Thyroid gland (tissue), 4 donors: Measurements from ENCODE around the gene CD300LG.

Experiments used
- POLR2A ChIP-seq, 2 donors: fragments of 450-650 bp; IDR thresholded peaks; one replicate each; pipeline ENCODE4 v1.6.1; 2017; ENCODE audit warnings: antibody characterized with exemption in 2 of 2, mild to moderate bottlenecking in 2 of 2, moderate library complexity in 1 of 2
- TF ChIP-seq, protein P1 (sequence below), 6 experiments: fragments of 200-600 bp in 3 of 6; fragments of 450-650 bp in 3 of 6; sonication (generic) in 3 of 6; IDR thresholded peaks; one replicate each; pipeline ENCODE4 v1.5.1; 2016 to 2019; ENCODE audit warnings: antibody characterized with exemption in 6 of 6, mild to moderate bottlenecking in 2 of 6, inconsistent platforms in 1 of 6, moderate library complexity in 1 of 6

DNA sequence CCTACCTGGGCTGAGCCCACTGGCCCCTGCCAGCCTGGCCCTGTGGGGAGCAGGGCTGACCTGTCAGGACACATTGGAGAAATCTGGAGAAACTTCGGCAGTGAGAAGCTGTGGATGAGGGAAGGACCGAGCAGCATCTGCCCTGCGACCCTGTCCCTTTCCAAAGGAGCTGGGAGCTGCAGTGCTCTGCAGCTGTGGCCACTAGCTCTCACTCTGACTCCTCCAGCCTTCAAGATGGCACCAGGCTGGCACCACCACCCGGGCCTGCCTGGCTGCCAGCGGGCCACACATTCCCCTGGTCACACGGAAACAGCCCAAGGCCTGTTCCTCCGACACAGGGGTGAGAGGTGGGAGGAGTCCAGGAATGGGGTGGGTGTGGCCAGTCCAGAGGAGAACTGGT lies 30.1 kb downstream of the CD300LG start:
- TF ChIP-seq, protein P1, sequence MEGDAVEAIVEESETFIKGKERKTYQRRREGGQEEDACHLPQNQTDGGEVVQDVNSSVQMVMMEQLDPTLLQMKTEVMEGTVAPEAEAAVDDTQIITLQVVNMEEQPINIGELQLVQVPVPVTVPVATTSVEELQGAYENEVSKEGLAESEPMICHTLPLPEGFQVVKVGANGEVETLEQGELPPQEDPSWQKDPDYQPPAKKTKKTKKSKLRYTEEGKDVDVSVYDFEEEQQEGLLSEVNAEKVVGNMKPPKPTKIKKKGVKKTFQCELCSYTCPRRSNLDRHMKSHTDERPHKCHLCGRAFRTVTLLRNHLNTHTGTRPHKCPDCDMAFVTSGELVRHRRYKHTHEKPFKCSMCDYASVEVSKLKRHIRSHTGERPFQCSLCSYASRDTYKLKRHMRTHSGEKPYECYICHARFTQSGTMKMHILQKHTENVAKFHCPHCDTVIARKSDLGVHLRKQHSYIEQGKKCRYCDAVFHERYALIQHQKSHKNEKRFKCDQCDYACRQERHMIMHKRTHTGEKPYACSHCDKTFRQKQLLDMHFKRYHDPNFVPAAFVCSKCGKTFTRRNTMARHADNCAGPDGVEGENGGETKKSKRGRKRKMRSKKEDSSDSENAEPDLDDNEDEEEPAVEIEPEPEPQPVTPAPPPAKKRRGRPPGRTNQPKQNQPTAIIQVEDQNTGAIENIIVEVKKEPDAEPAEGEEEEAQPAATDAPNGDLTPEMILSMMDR (IDR thresholded peaks at IDR 0.05) = no peak
- TF ChIP-seq POLR2A (IDR thresholded peaks at IDR 0.05) = no peak
